Measurements from ENCODE around the gene RASA3. TPM values are rescaled to one million over a fixed set of nuclear protein-coding genes. Genes with fewer than 3 reads are reported as not detected.

RASA3 gene
- total and polyA plus RNA-seq, 2 donors (not counting 3 experiments of a cell fraction or from before 2014, with no cell fraction given), result 26.5 to 53.8 TPM

DNA sequence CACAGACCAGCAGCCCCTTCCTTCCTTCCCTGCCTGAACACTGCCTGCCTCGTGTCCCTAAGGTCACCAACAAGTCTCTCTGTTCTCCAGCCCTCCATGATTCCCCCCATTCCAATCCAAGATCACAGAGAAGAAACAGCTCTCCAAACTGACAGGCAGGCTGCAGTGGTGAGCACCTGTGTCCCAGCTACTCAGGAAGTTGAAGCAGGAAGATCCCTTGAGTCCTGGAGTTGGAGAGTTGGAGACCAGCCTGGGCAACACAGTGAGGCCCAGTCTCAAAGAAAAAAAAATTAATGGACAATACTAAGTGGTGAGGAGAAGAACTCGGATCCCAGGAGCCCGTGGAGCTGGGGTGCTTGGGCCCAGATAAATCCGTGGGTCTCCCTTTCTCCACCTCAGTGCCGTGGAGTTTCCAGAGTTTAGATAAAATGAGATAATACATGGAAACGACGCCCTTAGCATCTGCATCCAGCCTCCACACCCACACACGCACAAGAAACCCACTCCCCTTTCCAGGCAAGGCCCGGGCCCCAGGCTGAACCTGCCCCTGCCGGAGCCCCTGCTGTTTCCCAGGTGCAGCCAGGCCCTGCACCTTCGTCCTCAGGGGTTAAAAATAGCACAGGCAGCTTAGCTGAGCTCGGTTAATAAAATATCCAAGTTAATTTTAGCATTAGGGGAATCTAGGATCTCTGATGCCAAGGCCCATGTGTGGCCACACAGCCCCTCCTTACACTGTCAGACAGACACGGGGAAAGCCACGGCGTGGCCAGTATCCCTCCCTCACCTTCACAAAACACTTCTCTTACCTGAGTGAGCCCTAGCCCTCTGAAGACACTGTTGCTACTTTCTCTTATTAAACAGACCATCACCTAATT, 4.7 kb downstream of the RASA3 start:
- Histone ChIP-seq H3K27me3 (ENCODE audit: control insufficient read depth in 2 of 2, insufficient read depth in 2 of 2, low read length in 2 of 2) (no peaks in the 10 kb centered on the region), H3K9me3 (replicated peaks; ENCODE audit: control insufficient read depth, insufficient read depth, low read length) (no peaks in the 10 kb centered on the region), H3K4me2 (ENCODE audit: insufficient read depth, low read length) (peak overlapping the region; percentile 66), H2AFZ (ENCODE audit: low read depth, low read length) (no peak overlapping the region), H3K4me3 (replicated peaks in 1 of 3; ENCODE audit: insufficient read depth in 1 of 3, low read depth in 1 of 3, low read length in 3 of 3) (no peak overlapping the region), H3K36me3 (ENCODE audit: control insufficient read depth in 2 of 2, extremely low read depth in 1 of 2, insufficient read depth in 2 of 2, low read length in 2 of 2) (no peaks in the 10 kb centered on the region), H4K20me1 (replicated peaks; ENCODE audit: control insufficient read depth, extremely low read depth, insufficient read depth, low read length) (no peaks in the 10 kb centered on the region), H3K9ac (replicated peaks; ENCODE audit: extremely low read depth, insufficient read depth, low read length) (peak overlapping the region; percentile 84), H3K9me1 (replicated peaks; ENCODE audit: control insufficient read depth, extremely low read depth, insufficient read depth, low read length) (no peaks in the 10 kb centered on the region), H3K27ac (ENCODE audit: insufficient read depth, low read depth, low read length) (peak overlapping the region; percentile 87), H3K79me2 (ENCODE audit: control insufficient read depth, insufficient read depth, low read length) (peaks cover 87% of the 10 kb centered on the region), H3K4me1 (ENCODE audit: control insufficient read depth, extremely low read depth, insufficient read depth, low read length) (peaks cover 44% of the 10 kb centered on the region)
- FAIRE-seq (peak; percentile 55), DNase-seq (ENCODE audit: low read depth, low spot score) (peak; percentile 32)
- no TSS peak for BruUV-seq (replicated peaks)
- POLR2A ChIA-PET, result interaction anchor here (1.3 kb wide), 1 partner anchor 9 kb away, joined by 3 read pairs; no protein-coding TSS in a partner anchor
- dilution Hi-C loops (cut with MboI; ENCODE audit: extremely low pct_ligation_motif_present, low sequenced_read_pairs) (no loop called here), intact Hi-C loops (cut with micrococcal nuclease) (no loop called here)
- TF ChIP-seq EZH2 (IDR thresholded peaks at IDR 0.05; ENCODE audit: borderline replicate concordance, low read depth, low read length, severe bottlenecking), result no peak
- TF ChIP-seq FOS (IDR thresholded peaks at IDR 0.05; ENCODE audit: borderline replicate concordance, insufficient read depth, low read length), result no peak
- TF ChIP-seq, protein P1, sequence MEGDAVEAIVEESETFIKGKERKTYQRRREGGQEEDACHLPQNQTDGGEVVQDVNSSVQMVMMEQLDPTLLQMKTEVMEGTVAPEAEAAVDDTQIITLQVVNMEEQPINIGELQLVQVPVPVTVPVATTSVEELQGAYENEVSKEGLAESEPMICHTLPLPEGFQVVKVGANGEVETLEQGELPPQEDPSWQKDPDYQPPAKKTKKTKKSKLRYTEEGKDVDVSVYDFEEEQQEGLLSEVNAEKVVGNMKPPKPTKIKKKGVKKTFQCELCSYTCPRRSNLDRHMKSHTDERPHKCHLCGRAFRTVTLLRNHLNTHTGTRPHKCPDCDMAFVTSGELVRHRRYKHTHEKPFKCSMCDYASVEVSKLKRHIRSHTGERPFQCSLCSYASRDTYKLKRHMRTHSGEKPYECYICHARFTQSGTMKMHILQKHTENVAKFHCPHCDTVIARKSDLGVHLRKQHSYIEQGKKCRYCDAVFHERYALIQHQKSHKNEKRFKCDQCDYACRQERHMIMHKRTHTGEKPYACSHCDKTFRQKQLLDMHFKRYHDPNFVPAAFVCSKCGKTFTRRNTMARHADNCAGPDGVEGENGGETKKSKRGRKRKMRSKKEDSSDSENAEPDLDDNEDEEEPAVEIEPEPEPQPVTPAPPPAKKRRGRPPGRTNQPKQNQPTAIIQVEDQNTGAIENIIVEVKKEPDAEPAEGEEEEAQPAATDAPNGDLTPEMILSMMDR (IDR thresholded peaks at IDR 0.05; ENCODE audit: extremely low read depth in 1 of 2, insufficient read depth in 1 of 2, low read depth in 1 of 2, low read length in 2 of 2), result peak in 1 of 2 donors; percentile 11
- no peak for TF ChIP-seq MYC (IDR thresholded peaks at IDR 0.05; ENCODE audit: low read depth, low read length)
- CTCF ChIA-PET, result interaction anchor here (1.0 to 1.7 kb wide), 4 partner anchors 13 to 99 kb away, joined by 3 to 6 read pairs (median 4); no protein-coding TSS in a partner anchor

Measured in endothelial cell of umbilical vein (primary cell).